Measurements from ENCODE around the gene DNAJC5. TPM values are rescaled to one million over a fixed set of nuclear protein-coding genes. Genes with fewer than 3 reads are reported as not detected.
A peak's percentile ranks its signal among the peaks of the same experiment; 100 is the strongest.

The DNAJC5 gene
- total and polyA plus RNA-seq, 8 donors: 20.1 to 31.5 (median 27.8) TPM

GRCh38 chr20:63961664-63962425, 66.9 kb downstream of the DNAJC5 start:
- TF ChIP-seq CTCF (IDR thresholded peaks at IDR 0.05): no peak
- Histone ChIP-seq H3K27ac (no peak overlapping the region), H3K9me3 (no peaks in the 10 kb centered on the region), H3K4me3 (no peak overlapping the region), H3K4me1 (peaks cover 0 to 5% (median 0%) of the 10 kb centered on the region in 3 donors), H3K27me3 (no peaks in the 10 kb centered on the region), H3K36me3 (peaks cover 0 to 36% (median 11%) of the 10 kb centered on the region in 3 donors)
- DNase-seq (peak in 2 of 6 donors; percentile 30 to 72), ATAC-seq (no peak), FAIRE-seq (no peak)
- intact Hi-C loops (cut with DNase I): loop anchor here in 1 of 3 donors (10.0 kb wide), 1 partner anchor 417 kb away; the partner anchor contains the start of gene SRMS
- 92 to 93% methylated on average over 26 of the region's 26 CpGs for WGBS, 2 donors

- peaks cover 0 to 36% (median 11%) of the 10 kb centered on the region in 3 donors for H3K36me3 ChIP-seq
- no peaks in the 10 kb centered on the region for H3K9me3 ChIP-seq
- intact Hi-C loops (cut with DNase I): loop anchor here in 1 of 3 donors (10.0 kb wide), 1 partner anchor 418 kb away; the partner anchor contains the start of gene SRMS
- TF ChIP-seq CTCF (IDR thresholded peaks at IDR 0.05): no peak
- FAIRE-seq (no peak), ATAC-seq (no peak), DNase-seq (peak in 2 of 6 donors; percentile 47 to 75)
- WGBS, 2 donors: 96 to 97% methylated on average over 61 of the region's 61 CpGs
- H3K4me3 ChIP-seq: no peak overlapping the region
- H3K27me3 ChIP-seq: no peaks in the 10 kb centered on the region
- no peaks in the 10 kb centered on the region for H3K4me1 ChIP-seq
- no peak overlapping the region for H3K27ac ChIP-seq
These were observed 67.8 kb downstream of the DNAJC5 start for GRCh38 chr20:63962426-63963347.

- no peak for ATAC-seq
- intact Hi-C loops (cut with DNase I): loop anchor here in 1 of 3 donors (10.0 kb wide), 1 partner anchor 419 kb away; the partner anchor contains the start of gene SRMS
- DNase-seq: peak in 2 of 6 donors; percentile 36 to 77
- TF ChIP-seq CTCF (IDR thresholded peaks at IDR 0.05): no peak
- Histone ChIP-seq H3K4me1 (no peaks in the 10 kb centered on the region), H3K36me3 (peaks cover 0 to 36% (median 11%) of the 10 kb centered on the region in 3 donors), H3K27ac (no peak overlapping the region), H3K9me3 (no peaks in the 10 kb centered on the region), H3K27me3 (no peaks in the 10 kb centered on the region), H3K4me3 (no peak overlapping the region)
- 92 to 95% methylated on average over 27 of the region's 27 CpGs for WGBS, 2 donors
- no peak for FAIRE-seq
These were observed 68.4 kb downstream of the DNAJC5 start for GRCh38 chr20:63963348-63963741.

- Histone ChIP-seq H3K4me1 (peaks cover 0 to 3% (median 0%) of the 10 kb centered on the region in 3 donors), H3K36me3 (peaks cover 0 to 36% (median 11%) of the 10 kb centered on the region in 3 donors), H3K27ac (no peak overlapping the region), H3K4me3 (no peak overlapping the region), H3K9me3 (no peaks in the 10 kb centered on the region), H3K27me3 (no peaks in the 10 kb centered on the region)
- intact Hi-C loops (cut with DNase I): loop anchor here in 1 of 3 donors (10.0 kb wide), 1 partner anchor 419 kb away; the partner anchor contains the start of gene SRMS
- TF ChIP-seq CTCF (IDR thresholded peaks at IDR 0.05): no peak
- FAIRE-seq (no peak), ATAC-seq (no peak), DNase-seq (peak in 1 of 6 donors; percentile 30)
- WGBS, 2 donors: 94 to 97% methylated on average over 15 to 16 of the region's 16 CpGs
These were observed 68.9 kb downstream of the DNAJC5 start for GRCh38 chr20:63963784-63964301.
